Subcutaneous abdominal adipose tissue (tissue), 5 donors: ENCODE results near the gene GPR146.

Experiments used
- H3K27ac ChIP-seq: one replicate; pipeline ENCODE4 v1.7.0; 2013; ENCODE audit warnings: low read depth, mild to moderate bottlenecking, inconsistent platforms, low read length, moderate library complexity
- H3K27me3 ChIP-seq, 5 donors: one replicate each; pipeline ENCODE4 v1.7.0; 2013; ENCODE audit warnings: low read length in 5 of 5, inconsistent platforms in 1 of 5; ENCODE audit not compliant: control insufficient read depth in 5 of 5, insufficient read depth in 4 of 5
- H3K36me3 ChIP-seq, 5 donors: one replicate each; pipeline ENCODE4 v1.7.0; 2013; ENCODE audit warnings: low read length in 5 of 5; ENCODE audit not compliant: control insufficient read depth in 5 of 5, insufficient read depth in 5 of 5
- H3K4me1 ChIP-seq, 5 donors: one replicate each; pipeline ENCODE4 v1.7.0; 2013; ENCODE audit warnings: low read length in 5 of 5, mild to moderate bottlenecking in 3 of 5, moderate library complexity in 1 of 5; ENCODE audit not compliant: control insufficient read depth in 5 of 5, insufficient read depth in 5 of 5
- H3K4me3 ChIP-seq, 5 donors: one replicate each; pipeline ENCODE4 v1.7.0; 2013; ENCODE audit warnings: low read length in 5 of 5, low read depth in 1 of 5
- H3K9ac ChIP-seq, 5 donors: one replicate each; pipeline ENCODE4 v1.7.0; 2013; ENCODE audit warnings: low read length in 5 of 5, mild to moderate bottlenecking in 4 of 5, moderate library complexity in 3 of 5
- H3K9me3 ChIP-seq, 5 donors: one replicate each; pipeline ENCODE4 v1.7.0; 2013; ENCODE audit warnings: low read length in 5 of 5; ENCODE audit not compliant: control insufficient read depth in 5 of 5
- donor health status: healthy.
- donor health status: healthy.
- donor health status: healthy.
- donor health status: healthy.
- donor health status: healthy.

Gene GPR146

GRCh38 chr7:1011297-1012003 lies 32.9 kb upstream of the GPR146 start:
- peaks cover 0 to 35% (median 30%) of the 10 kb centered on the region in 5 donors for H3K36me3 ChIP-seq
- H3K4me1 ChIP-seq = peaks cover 0 to 15% (median 0%) of the 10 kb centered on the region in 5 donors
- H3K4me3 ChIP-seq = no peak overlapping the region
- no peaks in the 10 kb centered on the region for H3K9me3 ChIP-seq
- H3K27me3 ChIP-seq = no peaks in the 10 kb centered on the region
- H3K9ac ChIP-seq = no peak overlapping the region
- H3K27ac ChIP-seq = no peak overlapping the region

GRCh38 chr7:1012004-1012715 lies 32.2 kb upstream of the GPR146 start:
- H3K9ac ChIP-seq = no peak overlapping the region
- H3K27ac ChIP-seq = no peak overlapping the region
- no peaks in the 10 kb centered on the region for H3K9me3 ChIP-seq
- H3K4me1 ChIP-seq = peaks cover 0 to 17% (median 0%) of the 10 kb centered on the region in 5 donors
- H3K36me3 ChIP-seq = peaks cover 0 to 32% (median 26%) of the 10 kb centered on the region in 5 donors
- no peak overlapping the region for H3K4me3 ChIP-seq
- no peaks in the 10 kb centered on the region for H3K27me3 ChIP-seq

GRCh38 chr7:1012716-1013095 lies 31.6 kb upstream of the GPR146 start:
- H3K4me3 ChIP-seq = no peak overlapping the region
- no peaks in the 10 kb centered on the region for H3K27me3 ChIP-seq
- no peak overlapping the region for H3K27ac ChIP-seq
- no peaks in the 10 kb centered on the region for H3K9me3 ChIP-seq
- peaks cover 0 to 29% (median 22%) of the 10 kb centered on the region in 5 donors for H3K36me3 ChIP-seq
- peaks cover 0 to 17% (median 0%) of the 10 kb centered on the region in 5 donors for H3K4me1 ChIP-seq
- H3K9ac ChIP-seq = no peak overlapping the region

GRCh38 chr7:1013581-1013980 lies 30.8 kb upstream of the GPR146 start:
- no peak overlapping the region for H3K27ac ChIP-seq
- H3K36me3 ChIP-seq = peaks cover 0 to 28% (median 23%) of the 10 kb centered on the region in 5 donors
- no peak overlapping the region for H3K9ac ChIP-seq
- H3K4me1 ChIP-seq = peaks cover 0 to 17% (median 0%) of the 10 kb centered on the region in 5 donors
- H3K4me3 ChIP-seq = no peak overlapping the region
- no peaks in the 10 kb centered on the region for H3K27me3 ChIP-seq
- no peaks in the 10 kb centered on the region for H3K9me3 ChIP-seq

- H3K9ac ChIP-seq = no peak overlapping the region
- H3K27ac ChIP-seq = no peak overlapping the region
- peaks cover 0 to 17% (median 0%) of the 10 kb centered on the region in 5 donors for H3K4me1 ChIP-seq
- H3K27me3 ChIP-seq = no peaks in the 10 kb centered on the region
- H3K9me3 ChIP-seq = no peaks in the 10 kb centered on the region
- H3K4me3 ChIP-seq = no peak overlapping the region
- H3K36me3 ChIP-seq = peaks cover 0 to 22% (median 13%) of the 10 kb centered on the region in 5 donors
Observed at GRCh38 chr7:1014681-1015080, 29.7 kb upstream of the GPR146 start.

GRCh38 chr7:1015196-1016121 lies 28.9 kb upstream of the GPR146 start:
- peaks cover 0 to 17% (median 0%) of the 10 kb centered on the region in 5 donors for H3K4me1 ChIP-seq
- H3K27me3 ChIP-seq = no peaks in the 10 kb centered on the region
- H3K9ac ChIP-seq = no peak overlapping the region
- H3K4me3 ChIP-seq = no peak overlapping the region
- H3K9me3 ChIP-seq = no peaks in the 10 kb centered on the region
- H3K36me3 ChIP-seq = peaks cover 0 to 22% (median 8%) of the 10 kb centered on the region in 5 donors
- H3K27ac ChIP-seq = no peak overlapping the region

GRCh38 chr7:1016577-1017531 lies 27.5 kb upstream of the GPR146 start:
- no peaks in the 10 kb centered on the region for H3K27me3 ChIP-seq
- peaks cover 0 to 17% (median 0%) of the 10 kb centered on the region in 5 donors for H3K4me1 ChIP-seq
- H3K9me3 ChIP-seq = no peaks in the 10 kb centered on the region
- H3K36me3 ChIP-seq = peaks cover 0 to 36% (median 9%) of the 10 kb centered on the region in 5 donors
- no peak overlapping the region for H3K9ac ChIP-seq
- no peak overlapping the region for H3K4me3 ChIP-seq
- no peak overlapping the region for H3K27ac ChIP-seq

GRCh38 chr7:1017586-1018333 lies 26.6 kb upstream of the GPR146 start:
- Histone ChIP-seq H3K27ac (no peak overlapping the region), H3K9me3 (no peaks in the 10 kb centered on the region), H3K36me3 (peaks cover 0 to 38% (median 9%) of the 10 kb centered on the region in 5 donors), H3K4me1 (peaks cover 0 to 10% (median 0%) of the 10 kb centered on the region in 5 donors), H3K4me3 (no peak overlapping the region), H3K9ac (no peak overlapping the region), H3K27me3 (no peaks in the 10 kb centered on the region)
